HepG2 (cell line): ENCODE data around the gene DLL3. TPM values are rescaled to one million over a fixed set of nuclear protein-coding genes. Genes with fewer than 3 reads are reported as not detected.
A peak's percentile ranks its signal among the peaks of the same experiment; 100 is the strongest.

Experiments
- AHR ChIP-seq: IDR thresholded peaks from 2 replicates; pipeline ENCODE4 v1.6.1; 2018; ENCODE audit warnings: missing genetic modification reagents, missing compliant biosample characterization
- ARID3A ChIP-seq: IDR thresholded peaks from 2 replicates; pipeline ENCODE4 v1.6.1; 2012; ENCODE audit warnings: low read depth, low read length, improper control_type of control experiment
- DNMT3B ChIP-seq: conservative IDR thresholded peaks from 2 replicates; pipeline ENCODE4 v1.6.1; 2016; ENCODE audit warnings: missing biosample characterization, control low read depth
- DZIP1 ChIP-seq: sonication (generic); formaldehyde crosslinking; IDR thresholded peaks from 2 replicates; pipeline ENCODE4 v1.5.0; 2020; ENCODE audit warnings: mild to moderate bottlenecking, missing genetic modification reagents
- HMGXB4 ChIP-seq, 2 experiments: sonication (generic) in 1 of 2; formaldehyde crosslinking in 1 of 2; IDR thresholded peaks; 2 replicates each; pipeline versions ENCODE4 v1.4.0 to v1.6.1; 2018 to 2020; ENCODE audit warnings: missing genetic modification reagents in 2 of 2, borderline replicate concordance in 1 of 2, low read depth in 1 of 2, mild to moderate bottlenecking in 1 of 2, missing biosample characterization in 1 of 2
- MED13 ChIP-seq: sonication (generic); formaldehyde crosslinking; IDR thresholded peaks from 2 replicates; pipeline ENCODE4 v1.5.0; 2020; ENCODE audit warnings: missing genetic modification reagents
- NFATC3 ChIP-seq: sonication (generic); formaldehyde crosslinking; IDR thresholded peaks from 2 replicates; pipeline ENCODE4 v1.5.1; 2020; ENCODE audit warnings: mild to moderate bottlenecking, missing genetic modification reagents
- PHF20 ChIP-seq: sonication (generic); formaldehyde crosslinking; IDR thresholded peaks from 2 replicates; pipeline ENCODE4 v1.5.0; 2020; ENCODE audit warnings: mild to moderate bottlenecking, missing genetic modification reagents
- SRY ChIP-seq: sonication (generic); formaldehyde crosslinking; IDR thresholded peaks from 2 replicates; pipeline ENCODE4 v1.8.0; 2022; ENCODE audit warnings: mild to moderate bottlenecking, missing genetic modification reagents
- TAF1 ChIP-seq: sonication (generic); formaldehyde crosslinking; IDR thresholded peaks from 2 replicates; pipeline ENCODE4 v1.4.0; 2020; ENCODE audit warnings: missing genetic modification reagents
- ZBTB14 ChIP-seq: sonication (generic); formaldehyde crosslinking; IDR thresholded peaks from 2 replicates; pipeline ENCODE4 v1.4.0; 2020; ENCODE audit warnings: missing genetic modification reagents
- ZBTB7A ChIP-seq: sonication (generic); formaldehyde crosslinking; IDR thresholded peaks from 2 replicates; pipeline ENCODE4 v1.8.0; 2022; ENCODE audit warnings: mild to moderate bottlenecking, missing genetic modification reagents
- ZGPAT ChIP-seq: IDR thresholded peaks from 2 replicates; pipeline ENCODE4 v1.6.1; 2016; ENCODE audit warnings: mild to moderate bottlenecking
- ZNF207 ChIP-seq: fragments of 450-650 bp; IDR thresholded peaks from 2 replicates; pipeline ENCODE4 v1.6.1; 2016; ENCODE audit warnings: antibody characterized with exemption, borderline replicate concordance
- ZNF546 ChIP-seq: sonication (generic); formaldehyde crosslinking; conservative IDR thresholded peaks from 2 replicates; pipeline ENCODE4 v1.8.1; 2023; ENCODE audit warnings: mild to moderate bottlenecking, missing genetic modification reagents
- ZNF550 ChIP-seq: sonication (generic); formaldehyde crosslinking; IDR thresholded peaks from 2 replicates; pipeline ENCODE4 v1.4.0; 2020; ENCODE audit warnings: mild to moderate bottlenecking, missing genetic modification reagents, borderline replicate concordance
- ZNF7 ChIP-seq: IDR thresholded peaks from 2 replicates; pipeline ENCODE4 v1.6.1; 2016; ENCODE audit warnings: missing biosample characterization, missing genetic modification reagents
- ZNF703 ChIP-seq: sonication (generic); formaldehyde crosslinking; IDR thresholded peaks from 2 replicates; pipeline ENCODE4 v1.5.1; 2020; ENCODE audit warnings: missing genetic modification reagents, mild to moderate bottlenecking, moderate library complexity, borderline replicate concordance
- ZNF891 ChIP-seq: sonication (generic); formaldehyde crosslinking; IDR thresholded peaks from 2 replicates; pipeline ENCODE4 v1.5.0; 2020; ENCODE audit warnings: mild to moderate bottlenecking, missing genetic modification reagents
- polyA plus RNA-seq, 8 experiments: library from polyadenylated mRNA; depleted of rRNA in 3 of 8; stranded (reverse) in 7 of 8; unstranded in 1 of 8; fragments of >200 nt; fragmentation: Illumina TruSeq in 4 of 8; extraction: Trizol in 4 of 8; gene quantifications; 2 replicates each; pipeline versions ENCODE4 v1.2.1 to v1.2.3, GENCODE V29; 2011 to 2016; ENCODE audit warnings: low read depth in 4 of 8, missing spikeins in 1 of 8, mixed read lengths in 1 of 8; ENCODE audit not compliant: insufficient read depth in 1 of 8
- total RNA-seq, 5 experiments: library from RNA; depleted of rRNA; stranded (reverse); fragments of >200 nt; fragmentation: Illumina TruSeq; extraction: Trizol; gene quantifications; 2 replicates each; pipeline ENCODE4 v1.2.3, GENCODE V29; 2016; ENCODE audit warnings: low read depth in 1 of 5

Gene DLL3
- total and polyA plus RNA-seq, 2 of the 13 experiments (the other 11 are each of a cell fraction or from before 2014, with no cell fraction given): 0.35 to 0.55 TPM

GRCh38 chr19:39539518-39540332 is 41.0 kb downstream of the DLL3 start, which contains the start of gene EID2 (continued):
- no peak for TF ChIP-seq ZBTB7A (CRISPR knock-in tag)
- TF ChIP-seq ZNF207: no peak
- peak; percentile 65; the same call in 1 of the 2 replicates for TF ChIP-seq DZIP1 (CRISPR knock-in tag)
- TF ChIP-seq ZNF546 (CRISPR knock-in tag): no peak
- no peak for TF ChIP-seq ARID3A
- TF ChIP-seq HMGXB4 (CRISPR knock-in tag; IDR thresholded peaks at IDR 0.05; ENCODE audit: borderline replicate concordance in 1 of 2, low read depth in 1 of 2): peak; percentile 76 to 88
- 0 out of 2 replicates have a peak, but pooled peaks have one; percentile 15 for TF ChIP-seq ZNF7 (CRISPR knock-in tag)
- peak; percentile 45; the same call in 1 of the 2 replicates for TF ChIP-seq ZGPAT (CRISPR knock-in tag)
- peak; percentile 86; the same call in 1 of the 2 replicates for TF ChIP-seq SRY
- no peak for TF ChIP-seq NFATC3 (CRISPR knock-in tag)
- no peak for TF ChIP-seq ZNF703 (CRISPR knock-in tag)
- 0 out of 2 replicates have a peak, but pooled peaks have one; percentile 41 for TF ChIP-seq ZNF891 (CRISPR knock-in tag)
- 0 out of 2 replicates have a peak, but pooled peaks have one; percentile 39 for TF ChIP-seq AHR (CRISPR knock-in tag)
- 0 out of 2 replicates have a peak, but pooled peaks have one; percentile 27 for TF ChIP-seq MED13 (CRISPR knock-in tag)
- TF ChIP-seq PHF20 (CRISPR knock-in tag): no peak; the same call in 1 of the 2 replicates
- TF ChIP-seq ZBTB14: peak; percentile 72
- TF ChIP-seq DNMT3B: peak; percentile 78; the same call in 1 of the 2 replicates
- TF ChIP-seq TAF1 (CRISPR knock-in tag): peak; percentile 81
- no peak for TF ChIP-seq ZNF550 (CRISPR knock-in tag)
